Astrocyte (in vitro differentiated cells and primary cell): Measurements from ENCODE around the gene AGAP5. TPM values are rescaled to one million over a fixed set of nuclear protein-coding genes. Genes with fewer than 3 reads are reported as not detected.
"Not testable (repeated sequence)": the region's sequence is repeated elsewhere in the genome, so short reads cannot be mapped to it uniquely, and the experiment has no call there.

Experiments used
- DNase-seq: peaks from one replicate; pipeline ENCODE4 v3.0.0-alpha.2; 2010; ENCODE audit warnings: low read depth
- FAIRE-seq: peaks from 2 replicates; lab custom pipeline; 2011; peaks lifted over from hg19 to GRCh38; lab: Jason Lieb, UNC
- H2AFZ ChIP-seq: 2 replicates; pipeline ENCODE4 v1.6.0; 2012; ENCODE audit warnings: low read depth, low read length, inconsistent platforms
- H3K27ac ChIP-seq: 2 replicates; pipeline ENCODE4 v1.5.1; 2011; ENCODE audit warnings: low read depth, low read length, inconsistent platforms
- H3K27me3 ChIP-seq: 2 replicates; pipeline ENCODE4 v1.6.0; 2011; ENCODE audit warnings: low read length, inconsistent platforms; ENCODE audit not compliant: insufficient read depth
- H3K36me3 ChIP-seq: 2 replicates; pipeline ENCODE4 v1.5.1; 2011; ENCODE audit warnings: low read length, inconsistent platforms; ENCODE audit not compliant: insufficient read depth
- H3K4me1 ChIP-seq: 2 replicates; pipeline ENCODE4 v1.5.1; 2011; ENCODE audit warnings: low read length, inconsistent platforms; ENCODE audit not compliant: insufficient read depth
- H3K4me2 ChIP-seq: 2 replicates; pipeline ENCODE4 v1.6.0; 2012; ENCODE audit warnings: low read length, inconsistent platforms
- H3K4me3 ChIP-seq: 2 replicates; pipeline ENCODE4 v1.5.1; 2011; ENCODE audit warnings: low read depth, mild to moderate bottlenecking, low read length, inconsistent platforms; ENCODE audit not compliant: insufficient read depth
- H3K79me2 ChIP-seq: 2 replicates; pipeline ENCODE4 v1.6.0; 2012; ENCODE audit warnings: mild to moderate bottlenecking, low read length, inconsistent platforms; ENCODE audit not compliant: insufficient read depth
- H3K9ac ChIP-seq: 2 replicates; pipeline ENCODE4 v1.6.0; 2012; ENCODE audit warnings: mild to moderate bottlenecking, low read length, inconsistent platforms
- H3K9me3 ChIP-seq: 2 replicates; pipeline ENCODE4 v1.5.1; 2012; ENCODE audit warnings: low read depth, mild to moderate bottlenecking, low read length, inconsistent platforms; ENCODE audit not compliant: insufficient read depth
- H4K20me1 ChIP-seq: 2 replicates; pipeline ENCODE4 v1.6.0; 2012; ENCODE audit warnings: low read length, inconsistent platforms; ENCODE audit not compliant: insufficient read depth
- H3K27ac Mint-ChIP-seq: one replicate; pipeline ENCODE4 v1.8.0; 2021; ENCODE audit warnings: mild to moderate bottlenecking, mixed read lengths; ENCODE audit not compliant: unreplicated experiment
- H3K27me3 Mint-ChIP-seq: one replicate; pipeline ENCODE4 v1.8.0; 2021; ENCODE audit warnings: low read depth, mixed read lengths; ENCODE audit not compliant: unreplicated experiment
- H3K36me3 Mint-ChIP-seq: one replicate; pipeline ENCODE4 v1.8.0; 2021; ENCODE audit warnings: low read depth, mixed read lengths; ENCODE audit not compliant: unreplicated experiment
- H3K4me1 Mint-ChIP-seq: one replicate; pipeline ENCODE4 v1.8.0; 2021; ENCODE audit warnings: low read depth, mixed read lengths; ENCODE audit not compliant: unreplicated experiment
- H3K4me3 Mint-ChIP-seq: one replicate; pipeline ENCODE4 v1.8.0; 2021; ENCODE audit warnings: mild to moderate bottlenecking, moderate library complexity, mixed read lengths; ENCODE audit not compliant: unreplicated experiment
- H3K9me3 Mint-ChIP-seq: one replicate; pipeline ENCODE4 v1.8.0; 2021; ENCODE audit warnings: mild to moderate bottlenecking, mixed read lengths; ENCODE audit not compliant: unreplicated experiment
- total RNA-seq: library from RNA; stranded (reverse); gene quantifications from 2 replicates; pipeline ENCODE4 v1.2.1, GENCODE V29; 2021

The AGAP5 gene
- total RNA-seq, 1 donor from 2014 or later = 5.1 TPM

DNA sequence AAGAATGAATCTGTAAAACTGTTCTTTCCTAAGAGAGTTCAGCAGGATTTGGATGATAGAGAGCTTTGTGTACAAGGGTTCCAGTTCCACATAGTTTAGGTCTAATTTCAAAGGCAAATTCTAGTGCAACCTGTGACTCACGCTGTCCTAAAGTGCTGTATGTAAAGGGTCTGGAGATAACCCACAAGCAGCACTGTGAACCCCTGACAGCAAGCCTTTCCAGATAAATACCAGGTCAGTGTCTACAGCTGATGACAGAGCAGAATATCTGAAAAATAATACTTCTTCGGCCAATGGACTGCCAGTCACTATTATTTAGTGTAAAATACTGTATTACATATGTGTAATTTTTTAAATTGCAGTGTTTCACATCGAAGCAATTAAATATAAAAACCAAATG is 16.0 kb upstream of the AGAP5 start:
- H3K4me3 ChIP-seq, H3K9me3 ChIP-seq, H2AFZ ChIP-seq, H3K79me2 ChIP-seq, H3K36me3 Mint-ChIP-seq, H3K4me3 Mint-ChIP-seq, FAIRE-seq, H4K20me1 ChIP-seq, H3K27me3 Mint-ChIP-seq, H3K4me1 ChIP-seq, H3K9me3 Mint-ChIP-seq, H3K4me2 ChIP-seq, H3K27me3 ChIP-seq, H3K4me1 Mint-ChIP-seq, H3K9ac ChIP-seq, H3K27ac Mint-ChIP-seq, H3K27ac ChIP-seq, DNase-seq: not testable (repeated sequence)
- peaks cover 16% of the 10 kb centered on the region for H3K36me3 ChIP-seq

DNA sequence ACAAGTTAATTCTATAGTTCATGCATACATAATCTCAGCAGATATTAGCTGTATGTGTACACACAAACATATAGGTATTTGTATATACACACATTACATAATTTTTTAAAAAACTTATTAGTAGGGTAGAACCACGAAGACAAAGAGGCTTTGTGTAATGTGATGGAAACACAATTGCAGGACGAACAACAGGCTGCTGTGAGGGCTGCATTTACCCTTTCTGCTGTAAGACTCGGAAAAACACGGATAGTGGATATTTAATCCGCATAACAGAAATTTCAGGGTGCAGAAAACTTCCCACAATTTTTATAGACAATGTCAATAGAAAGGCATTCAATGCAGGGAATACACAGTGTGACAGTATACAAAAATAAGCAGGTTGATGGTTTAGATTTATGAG is 13.8 kb upstream of the AGAP5 start:
- peaks cover 12% of the 10 kb centered on the region for H3K36me3 ChIP-seq
- not testable (repeated sequence) for H3K4me1 ChIP-seq, H3K36me3 Mint-ChIP-seq, H3K27me3 Mint-ChIP-seq, H3K9ac ChIP-seq, H4K20me1 ChIP-seq, H3K4me3 ChIP-seq, H3K9me3 ChIP-seq, H3K27me3 ChIP-seq, H3K79me2 ChIP-seq, H3K9me3 Mint-ChIP-seq, DNase-seq, H3K4me2 ChIP-seq, H3K4me3 Mint-ChIP-seq, H3K27ac ChIP-seq, H2AFZ ChIP-seq, FAIRE-seq, H3K27ac Mint-ChIP-seq
- H3K4me1 Mint-ChIP-seq = peaks cover 22% of the 10 kb centered on the region

DNA sequence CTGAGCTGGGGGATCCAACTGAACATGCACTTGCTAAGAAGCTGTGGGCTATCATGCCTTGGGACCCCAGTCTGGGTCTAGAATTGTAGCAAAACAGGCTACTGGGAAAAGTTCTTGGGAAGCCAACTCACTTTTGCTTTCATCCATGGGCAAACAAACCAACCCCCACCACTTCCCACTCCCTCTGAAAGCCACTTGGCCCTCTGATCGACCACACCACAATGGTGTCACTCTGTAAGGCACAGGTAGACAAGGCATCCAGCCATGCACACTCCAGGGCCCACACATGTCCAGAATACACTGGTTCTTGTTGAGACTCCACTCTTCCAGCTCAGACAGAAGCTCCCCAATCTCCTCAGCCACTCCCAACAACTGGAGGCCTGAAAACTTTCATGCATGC is 10.2 kb upstream of the AGAP5 start:
- not testable (repeated sequence) for H3K27me3 ChIP-seq, H3K27ac Mint-ChIP-seq

DNA sequence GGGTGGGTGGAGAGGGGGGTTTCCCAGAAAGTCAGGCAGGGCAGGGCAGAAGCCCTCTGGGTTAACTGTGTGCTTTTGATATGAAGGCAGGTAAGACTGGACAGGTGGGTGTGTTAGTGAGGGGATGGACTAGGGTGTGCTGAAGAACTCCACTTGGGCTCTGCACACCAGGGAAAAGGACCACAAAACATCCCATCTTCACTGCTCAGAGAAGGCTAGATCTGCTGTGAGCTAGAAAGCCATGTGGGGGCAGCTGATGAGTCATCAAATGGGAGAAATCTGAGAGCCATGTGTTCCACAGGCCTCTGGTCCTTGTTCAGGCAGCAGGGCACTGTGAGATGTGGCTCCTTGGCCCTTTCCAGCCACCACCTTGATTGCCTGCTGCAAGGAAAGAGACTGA is 9.7 kb upstream of the AGAP5 start:
- H2AFZ ChIP-seq, H3K4me3 Mint-ChIP-seq, H3K9me3 Mint-ChIP-seq, H3K27me3 ChIP-seq, DNase-seq, H3K4me2 ChIP-seq, H3K36me3 ChIP-seq, H3K4me3 ChIP-seq, H3K9ac ChIP-seq, H4K20me1 ChIP-seq, FAIRE-seq, H3K27ac ChIP-seq, H3K4me1 ChIP-seq, H3K36me3 Mint-ChIP-seq, H3K79me2 ChIP-seq, H3K27me3 Mint-ChIP-seq, H3K27ac Mint-ChIP-seq, H3K9me3 ChIP-seq: not testable (repeated sequence)
- H3K4me1 Mint-ChIP-seq = peaks cover 19% of the 10 kb centered on the region

More for the DNA sequence above, 10.2 kb upstream of the AGAP5 start:
- H3K36me3 ChIP-seq, H3K36me3 Mint-ChIP-seq, H3K9me3 Mint-ChIP-seq, H3K27ac ChIP-seq, H3K9me3 ChIP-seq, H4K20me1 ChIP-seq, H3K27me3 Mint-ChIP-seq, H3K4me1 ChIP-seq, DNase-seq, H3K4me3 ChIP-seq, H3K4me3 Mint-ChIP-seq, H3K79me2 ChIP-seq, H3K4me2 ChIP-seq, H2AFZ ChIP-seq, H3K9ac ChIP-seq, FAIRE-seq: not testable (repeated sequence)
- peaks cover 21% of the 10 kb centered on the region for H3K4me1 Mint-ChIP-seq

DNA sequence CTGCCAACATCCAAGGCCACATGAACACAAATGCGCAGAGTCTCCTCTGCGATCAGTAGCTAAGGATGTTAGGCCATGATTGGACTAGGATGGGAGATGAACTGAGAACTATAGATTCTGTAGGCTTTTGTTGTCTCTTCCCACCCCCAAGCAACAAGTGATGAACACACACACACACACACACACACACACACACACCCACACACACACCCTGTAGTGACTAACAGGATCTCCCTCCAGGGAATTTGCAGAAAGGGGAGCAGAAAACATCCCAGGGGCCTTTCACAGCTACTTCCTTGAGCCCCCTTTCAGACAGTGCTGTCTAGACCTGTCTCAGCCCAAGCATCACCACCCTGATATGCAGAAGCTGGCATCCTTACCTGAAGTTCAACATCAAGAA is 8.6 kb upstream of the AGAP5 start:
- not testable (repeated sequence) for H4K20me1 ChIP-seq, H3K4me1 ChIP-seq, DNase-seq, H3K79me2 ChIP-seq, H3K9me3 Mint-ChIP-seq, H3K9me3 ChIP-seq, H3K4me3 Mint-ChIP-seq, H3K9ac ChIP-seq, H3K4me2 ChIP-seq, H3K27me3 ChIP-seq, H3K4me3 ChIP-seq, H2AFZ ChIP-seq, H3K27me3 Mint-ChIP-seq, H3K27ac ChIP-seq, H3K27ac Mint-ChIP-seq, FAIRE-seq, H3K36me3 Mint-ChIP-seq, H3K36me3 ChIP-seq
- H3K4me1 Mint-ChIP-seq = peaks cover 19% of the 10 kb centered on the region

DNA sequence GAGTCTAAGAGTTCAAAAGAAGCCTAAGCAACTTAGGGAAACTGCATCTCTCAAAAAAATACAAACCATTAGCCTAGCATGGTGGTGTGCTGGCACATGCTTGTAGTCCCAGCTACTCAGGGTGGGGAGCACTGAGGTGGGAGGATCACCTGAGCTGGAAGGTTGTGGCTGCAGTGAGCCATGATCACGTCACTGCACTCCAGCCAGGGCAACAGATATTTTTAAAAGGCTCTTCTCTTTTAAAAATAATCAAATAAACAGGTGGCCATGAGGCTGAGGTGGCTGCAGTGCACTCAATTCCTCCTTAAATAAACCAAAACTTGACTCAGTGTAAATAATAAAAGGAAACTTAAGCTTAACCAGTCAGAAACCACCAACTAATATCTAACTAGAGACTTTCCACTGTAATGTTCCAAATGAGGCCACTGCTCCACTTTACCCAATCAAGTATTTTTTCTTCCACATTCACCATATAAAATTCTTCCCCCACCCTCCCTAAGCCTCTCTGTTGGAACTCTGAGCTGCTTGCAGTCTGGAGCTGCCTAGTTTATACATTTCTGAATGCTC is 7.7 kb upstream of the AGAP5 start:
- DNase-seq, H3K27me3 Mint-ChIP-seq, H3K27me3 ChIP-seq, H3K9me3 Mint-ChIP-seq, H3K36me3 ChIP-seq, H3K27ac ChIP-seq, H4K20me1 ChIP-seq, H3K4me3 ChIP-seq, H2AFZ ChIP-seq, FAIRE-seq, H3K4me2 ChIP-seq, H3K9me3 ChIP-seq, H3K4me1 ChIP-seq, H3K9ac ChIP-seq, H3K4me3 Mint-ChIP-seq, H3K36me3 Mint-ChIP-seq, H3K27ac Mint-ChIP-seq, H3K79me2 ChIP-seq: not testable (repeated sequence)
- H3K4me1 Mint-ChIP-seq = peaks cover 19% of the 10 kb centered on the region
